NCI-H82 treated with DMSO at 0.1 percent for 48 hours (cell line): ENCODE measurements around the gene SAMD4B.

Experiments
- DNase-seq: peaks from one replicate; lab custom pipeline; 2025; ENCODE audit not compliant: unreplicated experiment; lab: John Stamatoyannopoulos, UW

Gene SAMD4B

DNA sequence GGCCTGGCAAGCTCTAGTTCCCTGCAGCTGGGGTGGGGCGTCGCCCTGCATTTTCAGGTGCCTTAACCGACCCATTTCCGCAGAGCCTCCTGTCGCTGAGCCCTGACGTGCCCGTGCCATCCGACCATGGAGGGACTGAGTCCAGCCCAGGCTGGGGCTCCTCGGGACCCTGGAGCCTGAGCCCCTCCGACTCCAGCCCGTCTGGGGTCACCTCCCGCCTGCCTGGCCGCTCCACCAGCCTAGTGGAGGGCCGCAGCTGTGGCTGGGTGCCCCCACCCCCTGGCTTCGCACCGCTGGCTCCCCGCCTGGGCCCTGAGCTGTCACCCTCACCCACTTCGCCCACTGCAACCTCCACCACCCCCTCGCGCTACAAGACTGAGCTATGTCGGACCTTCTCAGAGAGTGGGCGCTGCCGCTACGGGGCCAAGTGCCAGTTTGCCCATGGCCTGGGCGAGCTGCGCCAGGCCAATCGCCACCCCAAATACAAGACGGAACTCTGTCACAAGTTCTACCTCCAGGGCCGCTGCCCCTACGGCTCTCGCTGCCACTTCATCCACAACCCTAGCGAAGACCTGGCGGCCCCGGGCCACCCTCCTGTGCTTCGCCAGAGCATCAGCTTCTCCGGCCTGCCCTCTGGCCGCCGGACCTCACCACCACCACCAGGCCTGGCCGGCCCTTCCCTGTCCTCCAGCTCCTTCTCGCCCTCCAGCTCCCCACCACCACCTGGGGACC lies 65.6 kb downstream of the SAMD4B start:
- DNase-seq: no peak

DNA sequence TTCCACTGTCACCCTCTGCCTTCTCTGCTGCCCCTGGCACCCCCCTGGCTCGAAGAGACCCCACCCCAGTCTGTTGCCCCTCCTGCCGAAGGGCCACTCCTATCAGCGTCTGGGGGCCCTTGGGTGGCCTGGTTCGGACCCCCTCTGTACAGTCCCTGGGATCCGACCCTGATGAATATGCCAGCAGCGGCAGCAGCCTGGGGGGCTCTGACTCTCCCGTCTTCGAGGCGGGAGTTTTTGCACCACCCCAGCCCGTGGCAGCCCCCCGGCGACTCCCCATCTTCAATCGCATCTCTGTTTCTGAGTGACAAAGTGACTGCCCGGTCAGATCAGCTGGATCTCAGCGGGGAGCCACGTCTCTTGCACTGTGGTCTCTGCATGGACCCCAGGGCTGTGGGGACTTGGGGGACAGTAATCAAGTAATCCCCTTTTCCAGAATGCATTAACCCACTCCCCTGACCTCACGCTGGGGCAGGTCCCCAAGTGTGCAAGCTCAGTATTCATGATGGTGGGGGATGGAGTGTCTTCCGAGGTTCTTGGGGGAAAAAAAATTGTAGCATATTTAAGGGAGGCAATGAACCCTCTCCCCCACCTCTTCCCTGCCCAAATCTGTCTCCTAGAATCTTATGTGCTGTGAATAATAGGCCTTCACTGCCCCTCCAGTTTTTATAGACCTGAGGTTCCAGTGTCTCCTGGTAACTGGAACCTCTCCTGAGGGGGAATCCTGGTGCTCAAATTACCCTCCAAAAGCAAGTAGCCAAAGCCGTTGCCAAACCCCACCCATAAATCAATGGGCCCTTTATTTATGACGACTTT lies 66.4 kb downstream of the SAMD4B start:
- no peak for DNase-seq

DNA sequence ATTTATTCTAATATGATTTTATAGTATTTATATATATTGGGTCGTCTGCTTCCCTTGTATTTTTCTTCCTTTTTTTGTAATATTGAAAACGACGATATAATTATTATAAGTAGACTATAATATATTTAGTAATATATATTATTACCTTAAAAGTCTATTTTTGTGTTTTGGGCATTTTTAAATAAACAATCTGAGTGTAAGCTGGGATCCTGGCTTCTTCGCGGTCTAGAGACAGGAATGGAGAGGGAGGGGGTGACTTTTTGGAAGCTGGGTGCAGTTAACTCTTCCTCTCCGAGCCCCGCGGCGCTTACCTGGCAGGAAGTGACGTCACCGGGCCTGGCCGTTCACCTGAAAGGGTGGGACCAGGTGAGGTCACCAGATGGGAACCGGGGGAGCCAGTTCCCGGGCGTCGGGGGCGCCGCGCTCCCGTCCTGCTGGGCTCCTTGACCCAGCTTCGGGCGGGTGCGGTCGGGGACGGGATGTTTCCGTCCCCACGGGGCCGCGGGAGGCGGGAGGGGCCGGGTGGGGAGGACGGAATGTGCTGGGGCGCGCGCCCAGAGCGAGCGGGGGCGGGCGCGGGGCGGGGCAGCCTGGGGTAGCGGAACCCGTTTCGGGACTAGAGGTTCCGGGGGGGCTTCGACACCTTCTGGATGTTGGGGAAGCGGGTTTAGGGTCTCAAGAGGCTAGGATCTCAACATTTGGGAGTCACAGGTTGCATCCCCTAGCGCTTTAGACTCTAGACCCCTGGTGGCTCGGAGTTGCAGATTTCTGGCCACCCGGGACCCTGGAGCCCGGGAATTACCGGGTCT lies 67.2 kb downstream of the SAMD4B start:
- DNase-seq: no peak

GRCh38 chr19:39410017-39410830 lies 68.0 kb downstream of the SAMD4B start:
- DNase-seq: no peak

GRCh38 chr19:39410831-39411080 lies 68.5 kb downstream of the SAMD4B start:
- DNase-seq: no peak

GRCh38 chr19:39411081-39411831 lies 69.0 kb downstream of the SAMD4B start:
- DNase-seq: no peak

GRCh38 chr19:39411832-39412099 lies 69.5 kb downstream of the SAMD4B start:
- peak; percentile 97 for DNase-seq

DNA sequence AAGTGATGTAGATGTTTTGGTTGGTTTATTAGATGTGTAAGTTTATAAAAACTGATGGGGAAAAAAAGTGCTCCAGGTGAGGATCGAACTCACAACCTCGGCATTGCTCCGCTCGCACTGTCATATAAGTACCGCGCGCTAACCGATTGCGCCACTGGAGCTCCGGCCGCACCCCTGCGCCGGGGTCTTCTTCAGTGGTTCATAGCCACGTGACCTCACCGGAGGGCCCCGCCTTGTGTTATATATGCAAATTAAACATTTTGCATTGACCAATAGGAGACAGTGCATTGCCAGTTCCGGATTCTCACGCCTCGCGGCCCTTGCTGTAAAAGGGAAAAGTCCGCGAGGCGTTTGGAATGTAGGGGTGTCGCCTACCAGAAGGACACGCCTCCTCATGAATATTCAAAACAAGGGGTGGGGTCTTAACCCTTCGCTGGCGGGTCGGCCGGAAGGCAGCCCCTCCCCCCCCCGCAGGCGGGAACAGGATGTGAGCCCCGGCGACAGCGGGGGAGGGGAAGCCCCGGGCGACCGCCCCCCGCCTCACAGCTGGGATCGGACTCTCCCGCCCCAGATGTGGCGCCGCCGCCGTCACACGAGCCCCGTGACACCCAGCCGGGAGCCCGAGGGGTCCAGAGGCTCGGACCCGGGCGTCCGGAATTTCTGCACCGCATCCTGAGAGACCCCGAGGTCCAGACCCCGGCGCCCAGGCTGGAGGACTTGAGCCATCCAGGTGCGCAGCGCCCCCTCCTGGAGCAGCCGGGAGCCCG lies 70.1 kb downstream of the SAMD4B start, which contains the start of gene PLEKHG2:
Gene PLEKHG2 (plus strand): TSS at position 570 of the 767 bp plus-strand sequence. CDS start 1,418 bp downstream, outside the sequence.
- peak; percentile 99 for DNase-seq

DNA sequence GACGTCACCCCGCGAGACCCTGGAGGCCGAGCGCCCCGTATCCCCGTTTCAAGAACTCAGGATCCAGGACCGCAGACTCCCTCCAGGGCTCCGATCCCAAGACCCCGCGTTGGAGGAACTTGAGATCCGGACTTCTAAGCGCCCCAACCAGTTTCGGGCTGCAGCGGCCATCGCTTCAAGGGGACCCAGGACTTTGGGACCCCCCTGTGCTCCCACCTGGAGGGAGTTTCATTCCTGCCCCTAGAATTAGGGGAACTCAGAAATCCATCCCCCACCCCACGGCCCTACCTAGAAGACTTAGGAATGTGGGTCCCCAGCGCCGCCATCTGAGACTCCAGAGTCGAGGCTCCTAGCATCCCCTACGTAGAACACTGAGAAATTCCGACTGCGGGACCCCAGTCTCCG lies 70.6 kb downstream of the SAMD4B start:
- DNase-seq: no peak

GRCh38 chr19:39413272-39413910 lies 71.2 kb downstream of the SAMD4B start:
- DNase-seq: peak; percentile 56

DNA sequence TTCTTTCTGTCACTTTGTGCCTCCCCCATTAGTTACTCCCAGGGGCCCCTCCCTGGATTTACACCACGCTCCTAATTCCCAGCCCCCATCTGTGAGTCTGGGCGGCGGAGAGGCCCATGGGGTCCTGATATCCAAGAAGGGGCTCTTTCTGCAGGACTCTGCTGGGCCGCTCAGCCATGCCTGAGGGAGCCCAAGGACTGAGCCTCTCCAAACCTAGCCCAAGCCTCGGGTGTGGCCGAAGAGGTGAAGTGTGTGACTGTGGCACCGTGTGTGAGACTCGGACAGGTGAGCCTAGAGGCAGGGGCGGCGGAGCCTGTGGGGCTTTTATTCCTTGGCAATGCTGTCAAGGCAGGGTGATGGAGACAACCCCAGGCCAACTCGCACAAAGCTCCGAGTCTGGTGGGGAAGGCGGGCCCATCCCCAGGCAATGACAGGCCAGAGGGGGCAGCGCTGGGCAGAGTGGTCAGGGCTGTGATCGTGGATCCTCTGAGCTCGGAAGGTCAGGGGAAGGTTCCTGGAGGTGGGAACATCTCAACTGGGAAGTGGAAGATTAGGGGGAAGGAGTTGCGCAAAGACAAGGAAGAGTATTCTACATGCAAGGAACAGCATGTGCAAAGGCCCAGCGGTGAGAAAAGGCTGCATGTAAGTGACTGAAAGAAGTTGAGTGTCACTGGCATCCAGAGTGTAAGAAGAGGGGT lies 71.8 kb downstream of the SAMD4B start:
- no peak for DNase-seq

- no peak for DNase-seq
These were observed 73.2 kb downstream of the SAMD4B start for GRCh38 chr19:39415111-39416046.

- DNase-seq: no peak
These were observed 74.2 kb downstream of the SAMD4B start for GRCh38 chr19:39416152-39417120.

DNA sequence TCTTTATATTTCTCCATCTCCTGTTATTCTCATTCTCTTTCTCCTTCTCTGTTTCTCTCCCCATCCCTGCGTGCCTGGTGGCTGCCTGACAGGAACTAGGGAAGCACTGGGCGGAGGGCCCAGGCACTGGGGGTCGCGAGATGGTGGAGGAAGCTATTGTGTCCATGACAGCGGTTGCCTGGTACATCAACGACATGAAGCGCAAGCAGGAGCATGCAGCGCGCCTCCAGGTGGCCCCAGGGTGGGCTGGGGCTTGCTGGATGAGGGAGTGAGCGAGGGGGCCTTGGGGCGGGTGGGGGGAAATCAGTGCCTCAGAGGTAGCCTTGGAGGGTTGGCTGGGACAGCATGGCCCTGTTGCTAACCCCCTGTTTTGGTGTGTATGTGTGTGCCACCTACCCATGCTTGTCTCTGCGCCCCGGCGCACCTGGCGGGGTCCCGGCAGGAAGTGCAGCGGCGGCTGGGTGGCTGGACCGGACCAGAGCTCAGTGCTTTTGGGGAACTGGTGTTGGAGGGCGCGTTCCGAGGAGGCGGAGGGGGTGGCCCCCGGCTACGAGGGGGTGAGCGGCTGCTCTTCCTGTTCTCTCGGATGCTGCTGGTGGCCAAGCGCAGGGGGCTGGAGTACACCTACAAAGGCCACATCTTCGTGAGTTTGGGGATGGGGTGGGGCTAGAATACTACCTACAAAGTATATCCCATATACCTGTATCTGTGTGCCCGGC lies 75.4 kb downstream of the SAMD4B start:
- no peak for DNase-seq

- DNase-seq: no peak
These were observed 76.8 kb downstream of the SAMD4B start for GRCh38 chr19:39419003-39419402.

GRCh38 chr19:39420769-39421168 lies 78.5 kb downstream of the SAMD4B start:
- no peak for DNase-seq
